GM21723 (cell line): ENCODE data around the gene RANBP1.
"Not testable (repeated sequence)": the region's sequence is repeated elsewhere in the genome, so short reads cannot be mapped to it uniquely, and the experiment has no call there.

Source experiments
- ATAC-seq: cut with Tn5 transposase; IDR thresholded peaks from one replicate; pipeline ENCODE4 v1.9.1; 2021; ENCODE audit warnings: mild to moderate bottlenecking, moderate library complexity; ENCODE audit not compliant: unreplicated experiment

RANBP1 gene

DNA sequence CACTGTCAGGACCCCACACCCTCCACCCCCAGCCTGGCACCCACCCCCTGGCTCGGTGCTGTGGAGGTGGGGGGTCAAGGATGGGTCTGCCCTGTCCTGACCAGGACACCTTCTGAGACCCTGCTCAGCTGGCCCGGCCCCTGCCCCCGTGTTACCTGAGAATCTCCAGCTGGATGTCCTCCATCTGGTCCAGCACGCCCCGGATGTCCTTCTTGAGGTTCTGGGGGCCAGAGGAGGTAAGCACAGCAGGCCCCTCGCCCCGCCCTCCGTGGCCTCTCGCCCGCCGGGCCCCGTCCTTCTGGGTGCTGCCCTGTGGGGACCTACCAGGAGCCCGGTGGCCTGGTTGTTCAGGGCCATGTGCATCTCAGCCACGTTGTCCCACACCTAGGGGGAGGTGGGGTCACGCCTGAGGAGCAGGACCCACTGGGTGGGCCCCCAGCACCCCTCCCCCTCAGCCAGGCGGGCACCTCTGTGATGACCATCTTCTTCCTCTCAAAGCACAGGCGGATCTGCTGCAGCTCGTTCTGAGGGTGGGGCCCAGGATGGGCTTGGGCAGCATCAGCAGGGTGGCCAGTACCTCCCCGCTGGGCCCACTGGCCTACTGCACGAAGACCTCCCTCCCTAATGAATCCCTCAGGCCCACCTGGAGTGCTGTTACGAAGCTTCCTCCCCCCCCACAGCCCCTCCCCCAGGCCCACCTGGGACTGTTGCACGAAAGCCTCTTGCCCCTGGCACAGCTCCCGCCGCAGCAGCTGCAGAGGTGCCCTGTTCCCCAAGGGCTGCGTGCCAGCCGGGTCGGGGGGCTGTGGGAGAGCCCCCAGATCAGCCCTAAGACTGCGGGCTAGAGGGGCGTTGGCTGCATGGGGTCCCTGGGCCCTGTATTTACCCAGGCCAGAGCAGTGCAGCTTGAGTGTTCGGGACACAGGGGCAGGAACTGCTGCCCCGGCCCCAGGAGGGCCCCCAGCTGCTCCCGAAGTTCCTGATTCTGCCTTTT is 33.6 kb downstream of the RANBP1 start:
- ATAC-seq, result no peak

GRCh38 chr22:20150381-20151275 is 34.7 kb downstream of the RANBP1 start, which contains the start of gene CCDC188:
Gene CCDC188 (minus strand): TSS chr22:20151055. CDS start chr22:20150986, 69 bp downstream.
- ATAC-seq, result no peak

DNA sequence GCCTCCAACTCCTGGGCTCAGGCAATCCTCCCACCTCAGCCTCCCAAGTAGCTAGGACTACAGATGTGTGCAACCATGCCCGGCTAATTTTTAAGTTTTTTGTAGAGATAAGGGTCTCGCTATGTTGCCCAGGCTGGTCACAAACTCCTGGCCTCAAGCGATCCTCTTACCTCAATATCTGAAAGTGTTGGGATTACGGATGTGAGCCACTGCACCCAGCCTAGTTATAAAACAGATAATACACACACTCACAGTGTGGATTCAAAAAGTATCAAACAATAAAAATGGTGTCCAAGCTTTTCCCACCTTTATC is 35.3 kb downstream of the RANBP1 start:
- no peak for ATAC-seq

DNA sequence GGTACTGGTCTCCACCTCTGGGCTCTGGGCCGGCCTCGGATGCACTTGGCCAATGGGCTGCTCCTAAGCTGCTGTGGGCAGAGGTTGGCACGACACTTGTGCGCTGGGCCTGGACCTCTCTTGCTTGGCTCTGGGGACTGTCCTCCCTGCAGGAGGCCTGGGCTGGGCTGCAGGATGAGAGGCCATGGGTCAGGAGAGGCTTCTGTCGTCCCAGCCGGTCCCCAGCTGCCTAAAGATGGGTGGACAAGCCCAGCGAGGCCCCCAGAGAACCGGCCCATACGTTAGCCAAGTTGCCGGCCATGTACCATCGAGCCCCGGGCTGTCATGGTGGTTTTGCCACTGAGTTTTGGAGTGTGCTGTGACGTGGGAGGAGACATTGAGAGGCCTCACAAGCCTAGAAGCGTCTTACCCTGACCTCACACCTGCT is 36.6 kb downstream of the RANBP1 start:
- no peak for ATAC-seq

GRCh38 chr22:20153945-20154344 is 38.0 kb downstream of the RANBP1 start:
- no peak for ATAC-seq

DNA sequence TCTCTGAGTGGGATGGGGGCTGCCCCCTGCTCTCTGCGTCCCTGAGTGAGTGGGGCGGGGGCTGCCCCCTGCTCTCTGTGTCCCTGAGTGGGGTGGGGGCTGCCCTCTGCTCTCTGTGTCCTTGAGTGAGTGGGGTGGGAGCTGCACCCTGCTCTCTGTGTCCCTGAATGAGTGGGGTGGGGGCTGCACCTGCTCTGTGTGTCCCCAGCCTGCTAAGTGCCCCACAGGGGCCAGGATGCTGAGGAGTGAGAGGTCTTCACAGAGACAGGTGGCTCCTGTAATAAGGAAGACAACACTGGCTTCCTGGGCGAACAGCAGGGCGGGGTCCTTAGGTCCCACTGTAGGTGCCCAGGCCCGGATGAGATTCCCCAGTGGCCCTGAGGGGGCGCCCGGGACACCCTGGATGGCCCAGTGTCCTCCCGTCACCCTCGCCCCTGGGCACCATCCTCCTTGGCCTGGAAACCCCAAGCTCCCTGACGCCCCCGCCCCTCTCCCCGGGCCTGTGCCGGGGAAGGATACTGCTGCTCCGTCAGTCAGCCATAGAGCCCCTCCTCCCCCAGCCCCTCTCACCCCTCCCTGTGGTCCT is 38.8 kb downstream of the RANBP1 start:
- ATAC-seq, result no peak

DNA sequence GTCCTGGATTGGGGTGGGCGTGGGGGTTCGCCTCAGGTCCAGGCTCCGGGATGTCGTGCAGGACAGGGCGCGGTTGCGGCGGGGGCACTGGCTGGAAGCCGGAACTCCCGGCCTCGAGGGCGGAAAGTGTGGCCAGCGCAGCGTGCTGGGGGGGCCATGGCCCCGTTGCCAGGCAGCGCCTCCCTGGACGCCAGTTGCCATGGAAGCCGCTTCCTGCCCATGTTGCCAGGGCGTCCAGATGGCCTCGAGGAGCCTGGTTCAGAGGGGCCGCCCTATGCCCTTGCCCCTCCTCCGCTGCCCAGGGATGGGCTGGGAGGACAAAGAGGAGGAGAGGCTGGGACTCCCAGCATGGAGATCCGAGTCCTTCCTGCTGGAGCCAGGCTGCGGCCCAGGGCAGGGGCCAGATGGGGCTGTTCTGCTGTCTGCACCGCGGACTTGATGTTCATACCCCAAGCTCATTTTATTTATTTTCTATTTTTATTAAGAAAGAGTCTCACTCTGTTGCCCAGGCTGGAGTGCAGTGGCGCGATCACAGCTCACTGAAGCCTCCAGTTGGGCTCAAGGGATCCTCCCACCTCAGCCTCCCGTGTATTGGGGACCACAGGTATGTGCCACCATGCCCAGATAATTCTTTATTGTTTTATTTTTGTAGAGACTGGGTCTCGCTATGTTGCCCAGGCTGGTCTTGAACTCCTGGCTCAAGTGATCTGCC is 39.6 kb downstream of the RANBP1 start:
- no peak for ATAC-seq

GRCh38 chr22:20156042-20156389 is 40.1 kb downstream of the RANBP1 start:
- ATAC-seq, result no peak

DNA sequence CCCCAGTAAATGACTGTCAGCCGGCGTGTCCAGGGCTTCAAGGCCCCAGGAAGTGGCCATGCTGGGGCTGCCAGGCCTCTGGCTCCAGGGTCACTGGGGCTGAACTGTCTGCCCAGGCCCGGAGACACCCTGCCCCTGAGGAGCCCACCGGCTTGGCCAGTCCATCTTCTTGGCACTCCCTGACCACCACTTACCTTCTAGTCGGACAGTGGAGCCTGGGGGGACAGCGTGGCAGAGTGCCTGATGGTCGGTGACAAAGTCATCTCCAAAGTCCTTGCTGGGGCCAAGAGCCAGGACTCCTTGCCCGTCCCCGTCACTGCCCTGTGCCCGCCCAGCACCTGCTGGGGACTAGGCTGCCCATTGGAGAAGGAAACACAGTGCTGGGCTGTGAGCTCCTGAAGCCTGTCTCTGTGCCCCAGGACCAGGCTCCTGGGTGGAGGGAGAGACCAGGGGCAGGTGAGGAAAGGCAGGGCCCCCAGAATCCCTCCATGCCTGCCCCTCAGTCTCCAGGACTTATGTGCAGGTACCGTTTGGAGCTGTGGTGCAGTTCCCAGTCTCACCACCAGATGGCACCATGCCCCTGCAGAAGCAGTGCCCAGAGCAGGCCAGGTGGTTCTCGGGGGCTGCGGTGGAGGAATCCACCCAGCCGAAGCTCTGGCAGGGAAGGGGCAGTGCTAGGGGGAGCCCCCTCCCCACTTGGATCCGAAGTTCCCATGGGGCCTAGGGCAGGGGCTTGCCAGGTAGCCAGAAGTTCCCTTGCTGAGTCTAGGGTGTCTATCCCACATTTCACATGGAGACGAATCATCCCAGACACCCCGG is 40.9 kb downstream of the RANBP1 start:
- ATAC-seq, result no peak

- no peak for ATAC-seq
Measured at GRCh38 chr22:20157430-20158183, 41.7 kb downstream of the RANBP1 start.

- no peak for ATAC-seq
Measured at GRCh38 chr22:20158391-20159036, 42.6 kb downstream of the RANBP1 start.

DNA sequence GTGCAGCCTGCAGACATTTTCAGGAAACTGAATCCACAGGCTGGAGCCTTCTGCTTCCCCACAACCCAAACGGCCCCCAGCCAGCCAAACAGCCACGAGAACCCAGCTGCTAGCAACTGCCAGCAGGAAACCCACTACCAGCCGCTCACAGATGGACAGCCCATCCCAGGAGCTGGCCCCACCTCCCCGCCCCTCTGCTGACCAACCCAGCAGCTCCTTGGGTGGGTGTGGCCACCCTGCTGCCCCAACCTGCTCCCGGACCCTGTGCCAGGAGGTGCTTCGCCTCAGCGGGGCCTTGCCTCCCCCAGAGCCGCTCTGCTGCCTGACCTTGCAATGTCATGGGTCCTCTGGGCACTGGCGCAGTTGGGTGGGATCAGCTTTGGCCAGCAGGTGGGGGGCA is 43.2 kb downstream of the RANBP1 start:
- ATAC-seq, result no peak

DNA sequence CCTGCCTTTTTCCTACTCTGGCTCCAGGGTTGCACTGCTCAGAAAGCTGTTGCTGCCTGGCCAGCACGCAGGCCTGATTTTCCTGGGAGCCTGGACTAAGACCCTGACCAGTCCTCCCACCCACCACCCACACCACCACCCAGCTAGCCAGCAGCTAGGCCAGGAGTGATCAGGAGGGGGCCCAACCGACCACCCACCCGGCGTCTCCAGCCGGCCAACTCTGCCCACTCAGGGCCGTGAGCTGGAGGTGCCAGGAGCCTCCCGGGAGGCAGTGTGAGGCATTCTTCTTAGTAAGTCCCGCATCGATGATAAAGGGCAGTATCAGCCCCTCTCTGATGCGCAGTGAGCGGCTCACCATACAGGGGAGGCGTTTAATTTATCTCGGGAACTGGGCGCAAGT is 43.6 kb downstream of the RANBP1 start:
- ATAC-seq, result not testable (repeated sequence)

DNA sequence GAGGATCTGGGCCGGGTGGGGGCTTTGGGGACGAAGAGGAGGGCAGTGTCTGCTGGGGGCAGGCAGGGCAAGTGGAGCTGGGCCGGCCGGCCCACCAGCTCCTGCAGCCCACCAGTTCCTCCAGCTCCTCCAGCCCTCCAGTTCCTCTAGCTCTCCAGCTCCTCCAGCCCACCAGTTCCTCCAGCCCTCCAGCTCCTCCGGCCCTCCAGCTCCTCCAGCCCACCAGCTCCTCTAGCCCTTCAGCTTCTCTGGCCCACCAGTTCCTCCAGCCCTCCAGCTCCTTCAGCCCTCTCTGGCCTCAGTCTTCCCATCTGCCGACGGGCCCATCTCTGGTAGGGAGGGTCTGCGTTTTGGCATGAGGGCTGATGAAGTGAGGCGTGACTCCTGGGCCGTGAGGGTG is 44.1 kb downstream of the RANBP1 start:
- ATAC-seq, result no peak

DNA sequence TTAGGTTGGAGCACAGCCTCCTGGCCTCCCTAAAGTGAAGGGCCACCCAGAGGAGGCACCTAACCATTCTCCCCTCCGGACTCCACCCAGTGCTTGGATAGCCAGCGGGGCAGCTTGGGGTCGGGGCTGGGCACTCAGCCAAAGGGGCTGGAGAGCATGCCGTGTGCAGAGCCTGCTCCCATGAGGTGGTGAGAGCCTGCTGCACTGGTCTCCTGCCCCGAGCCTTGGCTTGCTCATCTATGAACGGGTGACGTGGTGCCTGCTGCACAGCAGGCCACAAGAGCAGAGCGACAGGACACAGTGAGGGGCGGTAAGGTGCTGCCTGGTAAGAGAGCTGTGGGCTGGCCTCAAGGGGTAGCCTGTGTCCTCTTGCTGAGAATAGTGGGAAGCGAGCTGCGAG is 49.0 kb downstream of the RANBP1 start:
- ATAC-seq, result no peak

DNA sequence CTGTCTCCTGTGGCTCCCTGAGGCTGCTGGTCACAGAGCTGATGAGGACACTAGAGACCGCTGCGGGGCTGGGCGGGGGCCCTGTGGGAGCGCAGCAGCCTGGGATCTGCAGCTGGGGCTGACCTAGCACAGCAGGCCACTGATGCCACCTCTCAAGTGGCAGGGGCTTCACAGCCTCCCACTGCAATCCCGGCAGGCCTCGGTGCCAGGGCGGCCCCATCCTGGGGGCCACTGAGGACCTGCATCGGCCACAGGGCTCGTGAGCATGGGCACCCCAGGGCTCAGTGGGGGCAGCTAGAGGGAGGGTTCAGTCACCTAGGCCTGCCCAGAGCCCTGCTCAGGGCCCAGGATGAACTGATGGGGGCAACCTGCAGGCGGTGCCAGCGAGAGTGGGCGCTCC is 49.5 kb downstream of the RANBP1 start:
- no peak for ATAC-seq

- ATAC-seq, result no peak
Measured at GRCh38 chr22:20165913-20166312, 50.0 kb downstream of the RANBP1 start.

DNA sequence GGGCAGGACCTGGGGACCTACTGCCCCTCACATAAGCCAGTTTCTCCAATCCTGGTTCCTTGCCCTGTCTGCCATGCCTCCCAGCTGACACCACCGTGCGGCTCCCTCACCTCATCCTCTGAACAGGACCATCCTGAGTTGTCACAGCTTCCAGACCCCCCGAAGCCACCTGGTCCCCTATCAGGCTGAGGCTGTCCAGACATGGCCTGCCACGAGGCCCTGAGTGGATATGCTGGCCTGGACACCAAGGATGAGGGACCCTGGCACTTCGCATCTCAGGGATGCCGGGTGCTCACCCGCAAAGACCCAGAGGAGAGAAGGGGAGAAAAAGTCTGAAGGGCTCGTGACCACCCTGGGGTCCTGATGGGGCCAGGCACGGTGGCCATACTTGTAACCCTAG is 50.8 kb downstream of the RANBP1 start:
- ATAC-seq, result no peak
